Measurements from ENCODE around the gene CDKN2C.

DNA sequence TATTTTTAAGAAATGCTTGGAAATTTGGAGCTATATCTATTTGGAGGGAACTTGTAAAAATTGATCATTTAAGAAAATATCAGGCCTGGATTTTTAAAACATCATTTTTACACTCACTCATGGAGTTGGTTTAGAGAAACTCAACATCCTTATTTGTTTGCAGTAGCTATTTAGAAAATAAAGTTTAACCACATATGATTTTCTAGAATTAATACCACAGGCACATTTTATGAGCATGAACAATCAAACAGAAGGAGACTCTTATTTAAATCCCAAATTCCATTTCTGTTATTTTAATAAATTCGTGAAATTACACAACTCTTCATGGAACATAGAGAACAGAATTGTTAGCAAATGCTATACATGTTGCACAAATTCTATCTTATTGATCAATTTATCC lies 3.2 kb downstream of the CDKN2C start:
- TF ChIP-seq POLR2AphosphoS5 (IDR thresholded peaks at IDR 0.05; ENCODE audit: insufficient read depth, low read depth, low read length): no peak
- TF ChIP-seq MYC (IDR thresholded peaks at IDR 0.05; ENCODE audit: low read depth, low read length): no peak
- no peak for TF ChIP-seq CTCF (IDR thresholded peaks at IDR 0.05; ENCODE audit: extremely low read depth in 1 of 2, insufficient read depth in 1 of 2, low read depth in 1 of 2, low read length in 2 of 2)
- no peak for TF ChIP-seq EZH2 (IDR thresholded peaks at IDR 0.05; ENCODE audit: borderline replicate concordance, low read depth, low read length, severe bottlenecking)
- no peak for TF ChIP-seq FOS (IDR thresholded peaks at IDR 0.05; ENCODE audit: borderline replicate concordance, insufficient read depth, low read length)
- no peak for TF ChIP-seq POLR2A (IDR thresholded peaks at IDR 0.05; ENCODE audit: low read depth, low read length)
- TF ChIP-seq GATA2 (IDR thresholded peaks at IDR 0.05; ENCODE audit: insufficient read depth, insufficient read length, low read depth, low read length): no peak
- TF ChIP-seq, protein P1, sequence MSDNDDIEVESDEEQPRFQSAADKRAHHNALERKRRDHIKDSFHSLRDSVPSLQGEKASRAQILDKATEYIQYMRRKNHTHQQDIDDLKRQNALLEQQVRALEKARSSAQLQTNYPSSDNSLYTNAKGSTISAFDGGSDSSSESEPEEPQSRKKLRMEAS (IDR thresholded peaks at IDR 0.05; ENCODE audit: insufficient read depth, insufficient read length): no peak
- TF ChIP-seq JUN (IDR thresholded peaks at IDR 0.05; ENCODE audit: borderline replicate concordance, insufficient read depth, insufficient read length, low read depth): no peak
